ENCODE results near the gene PPM1M.

The PPM1M gene

DNA sequence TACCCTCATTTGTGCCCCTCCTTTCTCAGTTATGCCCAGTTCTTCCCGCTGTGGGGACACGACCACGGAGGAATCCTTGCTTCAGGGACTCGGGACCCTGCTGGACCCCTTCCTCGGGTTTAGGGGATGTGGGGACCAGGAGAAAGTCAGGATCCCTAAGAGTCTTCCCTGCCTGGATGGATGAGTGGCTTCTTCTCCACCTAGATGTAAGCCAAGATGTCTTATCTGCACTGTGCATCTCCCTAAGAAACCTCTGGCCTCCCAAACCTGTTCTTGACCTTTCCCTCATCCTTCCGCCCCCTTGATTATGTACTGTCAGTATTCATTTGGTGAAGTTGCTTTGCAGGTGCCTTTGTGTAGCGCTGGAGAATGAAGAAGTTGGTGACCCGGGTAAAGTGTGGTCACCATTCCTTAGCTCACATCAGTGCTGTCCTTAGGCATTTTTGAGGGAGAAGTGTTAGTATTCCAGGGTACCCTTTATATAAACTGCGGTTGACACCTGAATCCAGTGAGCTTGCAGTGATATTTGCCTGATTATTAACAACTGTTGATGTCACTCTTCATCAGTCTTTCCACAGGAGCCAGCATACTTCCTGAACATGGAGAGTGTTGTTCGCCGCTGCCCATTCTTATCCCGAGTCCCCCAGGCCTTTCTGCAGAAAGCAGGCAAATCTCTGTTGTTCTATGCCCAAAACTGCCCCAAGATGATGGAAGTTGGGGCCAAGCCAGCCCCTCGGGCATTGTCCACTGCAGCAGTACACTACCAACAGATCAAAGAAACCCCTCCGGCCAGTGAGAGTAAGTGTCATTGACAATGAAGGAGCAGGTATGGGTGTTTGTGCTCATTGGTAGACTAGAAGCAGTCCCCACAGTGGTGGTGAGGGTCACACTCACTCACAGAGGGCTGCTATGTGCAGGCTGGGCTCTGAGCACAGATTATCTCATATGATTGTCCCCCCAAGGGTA, 46.6 kb upstream of the PPM1M start:
- peaks cover 79 to 83% of the 10 kb centered on the region in 2 experiments for H3K4me1 ChIP-seq (ENCODE audit: control insufficient read depth in 1 of 2, insufficient read depth in 1 of 2, low read depth in 1 of 2, low read length in 1 of 2)
- H3K27me3 ChIP-seq, result no peaks in the 10 kb centered on the region
- H3K27ac ChIP-seq, result peak overlapping the region; percentile 89
- no peaks in the 10 kb centered on the region for H3K9me3 ChIP-seq
- TF ChIP-seq, protein P1, sequence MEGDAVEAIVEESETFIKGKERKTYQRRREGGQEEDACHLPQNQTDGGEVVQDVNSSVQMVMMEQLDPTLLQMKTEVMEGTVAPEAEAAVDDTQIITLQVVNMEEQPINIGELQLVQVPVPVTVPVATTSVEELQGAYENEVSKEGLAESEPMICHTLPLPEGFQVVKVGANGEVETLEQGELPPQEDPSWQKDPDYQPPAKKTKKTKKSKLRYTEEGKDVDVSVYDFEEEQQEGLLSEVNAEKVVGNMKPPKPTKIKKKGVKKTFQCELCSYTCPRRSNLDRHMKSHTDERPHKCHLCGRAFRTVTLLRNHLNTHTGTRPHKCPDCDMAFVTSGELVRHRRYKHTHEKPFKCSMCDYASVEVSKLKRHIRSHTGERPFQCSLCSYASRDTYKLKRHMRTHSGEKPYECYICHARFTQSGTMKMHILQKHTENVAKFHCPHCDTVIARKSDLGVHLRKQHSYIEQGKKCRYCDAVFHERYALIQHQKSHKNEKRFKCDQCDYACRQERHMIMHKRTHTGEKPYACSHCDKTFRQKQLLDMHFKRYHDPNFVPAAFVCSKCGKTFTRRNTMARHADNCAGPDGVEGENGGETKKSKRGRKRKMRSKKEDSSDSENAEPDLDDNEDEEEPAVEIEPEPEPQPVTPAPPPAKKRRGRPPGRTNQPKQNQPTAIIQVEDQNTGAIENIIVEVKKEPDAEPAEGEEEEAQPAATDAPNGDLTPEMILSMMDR (IDR thresholded peaks at IDR 0.05), result no peak
- H3K36me3 ChIP-seq, result peaks cover 29% of the 10 kb centered on the region
- H3K4me3 ChIP-seq (ENCODE audit: low read depth in 1 of 2, low read length in 1 of 2), result peak overlapping the region; percentile 92

DNA sequence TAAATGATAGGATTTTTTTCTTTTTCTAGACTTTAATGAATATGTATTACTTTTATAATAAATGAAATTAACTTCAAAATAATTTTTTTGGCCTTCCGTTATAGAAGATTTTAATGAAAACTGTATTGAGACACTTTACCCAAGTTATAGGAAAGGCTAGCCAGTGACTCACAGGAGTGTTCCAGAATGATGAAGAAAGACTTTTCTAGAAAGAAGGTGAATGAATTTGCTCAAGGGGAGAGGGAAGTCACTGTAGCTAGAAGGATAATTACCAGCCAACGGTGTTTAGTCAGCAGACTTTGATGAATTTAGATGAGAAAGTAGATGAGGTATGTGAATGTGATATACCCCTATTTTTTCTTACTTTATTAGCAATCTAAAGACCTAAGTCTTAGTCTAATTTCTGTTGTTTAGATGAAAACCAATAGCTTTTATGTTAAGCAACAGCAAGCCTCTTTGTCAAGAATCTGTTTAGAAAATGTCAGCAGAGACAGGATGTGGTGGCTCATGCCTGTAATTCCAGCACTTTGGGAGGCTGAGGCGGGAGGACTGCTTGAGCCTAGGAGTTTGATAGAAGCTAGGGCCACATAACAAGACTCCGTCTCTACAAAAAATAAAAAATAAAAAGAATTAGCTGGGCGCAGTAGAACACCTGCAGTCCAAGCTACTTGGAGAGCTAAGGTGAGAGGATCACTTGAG, 44.4 kb upstream of the PPM1M start:
- H3K4me1 ChIP-seq (ENCODE audit: control insufficient read depth in 1 of 2, insufficient read depth in 1 of 2, low read depth in 1 of 2, low read length in 1 of 2), result peaks cover 84 to 89% of the 10 kb centered on the region in 2 experiments
- TF ChIP-seq, protein P1 (IDR thresholded peaks at IDR 0.05), result no peak
- peaks cover 51% of the 10 kb centered on the region for H3K36me3 ChIP-seq

DNA sequence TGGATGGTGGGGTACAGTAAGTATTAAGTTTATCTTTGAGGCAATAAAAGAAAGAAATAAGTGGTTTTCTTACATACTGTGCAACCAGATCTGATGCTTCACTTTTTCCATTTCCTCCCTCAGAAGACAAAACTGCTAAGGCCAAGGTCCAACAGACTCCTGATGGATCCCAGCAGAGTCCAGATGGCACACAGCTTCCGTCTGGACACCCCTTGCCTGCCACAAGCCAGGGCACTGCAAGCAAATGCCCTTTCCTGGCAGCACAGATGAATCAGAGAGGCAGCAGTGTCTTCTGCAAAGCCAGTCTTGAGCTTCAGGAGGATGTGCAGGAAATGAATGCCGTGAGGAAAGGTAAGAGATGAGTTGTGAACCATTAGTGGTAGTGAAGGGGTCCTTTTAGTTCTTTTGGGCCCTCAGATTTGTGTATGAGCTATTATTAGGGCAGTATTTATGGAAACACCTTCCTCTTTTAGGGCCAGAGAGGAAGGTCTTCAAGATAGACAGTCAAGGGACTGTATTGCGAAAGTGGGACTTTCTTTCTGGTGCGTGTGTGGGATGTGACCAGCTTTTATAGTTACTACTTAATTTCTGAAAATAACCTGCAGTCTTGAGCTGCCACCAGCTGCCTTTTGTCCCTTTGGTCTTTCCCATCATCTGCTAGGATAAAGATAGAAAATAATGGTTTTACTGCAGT, 43.0 kb upstream of the PPM1M start:
- no peaks in the 10 kb centered on the region for H3K27me3 ChIP-seq
- H3K27ac ChIP-seq, result peak overlapping the region; percentile 89
- no peaks in the 10 kb centered on the region for H3K9me3 ChIP-seq
- peak overlapping the region; percentile 42 to 49 for H3K4me3 ChIP-seq (ENCODE audit: low read depth in 1 of 2, low read length in 1 of 2)
- peaks cover 70 to 75% of the 10 kb centered on the region in 2 experiments for H3K4me1 ChIP-seq (ENCODE audit: control insufficient read depth in 1 of 2, insufficient read depth in 1 of 2, low read depth in 1 of 2, low read length in 1 of 2)
- H3K36me3 ChIP-seq, result peaks cover 65% of the 10 kb centered on the region
- TF ChIP-seq, protein P1 (IDR thresholded peaks at IDR 0.05), result no peak

More for the DNA sequence above, 44.4 kb upstream of the PPM1M start:
- Histone ChIP-seq H3K27me3 (no peaks in the 10 kb centered on the region), H3K27ac (peak overlapping the region; percentile 89), H3K4me3 (ENCODE audit: low read depth in 1 of 2, low read length in 1 of 2) (peak overlapping the region in 1 of 2 experiments; percentile 49), H3K9me3 (no peaks in the 10 kb centered on the region)

DNA sequence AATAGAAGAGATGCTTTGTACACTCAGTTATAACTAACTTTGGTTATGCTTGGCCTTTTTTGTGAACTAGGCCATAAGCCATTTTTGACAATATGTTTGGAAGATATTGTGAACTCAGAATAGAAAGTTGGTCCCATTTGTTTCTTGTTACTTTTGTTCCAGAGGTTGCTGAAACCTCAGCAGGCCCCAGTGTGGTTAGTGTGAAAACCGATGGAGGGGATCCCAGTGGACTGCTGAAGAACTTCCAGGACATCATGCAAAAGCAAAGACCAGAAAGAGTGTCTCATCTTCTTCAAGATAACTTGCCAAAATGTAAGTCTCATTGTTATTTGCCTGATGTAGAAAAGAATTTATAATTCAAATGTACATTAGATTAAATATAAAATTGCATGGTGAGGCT, 41.9 kb upstream of the PPM1M start:
- TF ChIP-seq, protein P1 (IDR thresholded peaks at IDR 0.05), result no peak

More for the DNA sequence above, 41.9 kb upstream of the PPM1M start:
- Histone ChIP-seq H3K27me3 (no peaks in the 10 kb centered on the region), H3K4me3 (ENCODE audit: low read depth in 1 of 2, low read length in 1 of 2) (peak overlapping the region in 1 of 2 experiments; percentile 2), H3K36me3 (peaks cover 77% of the 10 kb centered on the region), H3K9me3 (no peaks in the 10 kb centered on the region), H3K4me1 (ENCODE audit: control insufficient read depth in 1 of 2, insufficient read depth in 1 of 2, low read depth in 1 of 2, low read length in 1 of 2) (peaks cover 73 to 75% of the 10 kb centered on the region in 2 experiments), H3K27ac (peak overlapping the region; percentile 89)

All from neutrophil (primary cell).